Measurements from ENCODE around the gene CCNT1. TPM values are rescaled to one million over a fixed set of nuclear protein-coding genes. Genes with fewer than 3 reads are reported as not detected.

CCNT1 gene
- total RNA-seq, 1 experiment from 2014 or later = 50.8 TPM

DNA sequence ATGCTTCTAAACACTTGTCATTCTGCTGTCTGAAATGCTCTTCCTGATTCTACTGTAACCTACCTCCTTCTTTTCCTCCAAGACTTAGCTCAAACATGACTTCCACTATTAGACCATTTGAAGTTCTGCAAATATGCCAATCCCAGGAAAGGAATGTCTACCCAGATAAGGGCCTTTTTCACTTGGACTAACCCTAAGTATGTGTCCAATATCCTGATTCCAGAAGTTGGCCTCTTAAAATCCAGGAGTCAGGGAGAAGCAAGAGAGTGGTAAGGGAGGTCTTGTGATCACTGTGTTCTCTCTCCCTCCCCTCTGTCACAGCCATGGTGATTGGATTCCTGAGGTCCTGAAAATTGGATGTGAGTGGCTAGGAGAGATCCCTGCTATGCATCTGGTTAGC lies 42.2 kb upstream of the CCNT1 start:
- no TSS peak for BruUV-seq (replicated peaks)
- H3K27me3 ChIP-seq (ENCODE audit: insufficient read depth, low read depth) = no peaks in the 10 kb centered on the region
- intact Hi-C loops (cut with micrococcal nuclease; ENCODE audit: unreplicated experiment) = no loop called here
- no peak overlapping the region for H3K27ac ChIP-seq
- peaks cover 3% of the 10 kb centered on the region; the same call in 1 of the 2 replicates for H3K4me1 ChIP-seq (replicated peaks; ENCODE audit: insufficient read depth)
- peak in 1 of 2 experiments; percentile 41 for DNase-seq
- no peak overlapping the region for H3K4me2 ChIP-seq
- H3K9me3 ChIP-seq (ENCODE audit: insufficient read depth, low read depth) = no peaks in the 10 kb centered on the region
- no peaks in the 10 kb centered on the region for H3K9me2 ChIP-seq (ENCODE audit: insufficient read depth)
- H3K4me3 ChIP-seq = no peak overlapping the region
- no peaks in the 10 kb centered on the region for H4K20me1 ChIP-seq (ENCODE audit: insufficient read depth)
- no peaks in the 10 kb centered on the region for H3K36me3 ChIP-seq (ENCODE audit: low read depth)
- POLR2A ChIA-PET (ENCODE audit: unreplicated experiment) = no interaction called here
- H2AFZ ChIP-seq = 0 out of 2 replicates have a peak overlapping the region, but pooled peaks have one; percentile 12
- peaks cover under 1% of the 10 kb centered on the region; the same call in 1 of the 2 replicates for H3F3A ChIP-seq (ENCODE audit: insufficient read depth, low read depth)
- no peaks in the 10 kb centered on the region for H3K79me2 ChIP-seq (ENCODE audit: low read depth)
- CTCF ChIA-PET = no interaction called here
- TF ChIP-seq CTCF (conservative IDR thresholded peaks at IDR 0.05) (no peak), EZH2 (IDR thresholded peaks at IDR 0.05; ENCODE audit: low read depth) (no peak)

GRCh38 chr12:48758186-48758585 lies 41.7 kb upstream of the CCNT1 start:
- TF ChIP-seq CTCF (conservative IDR thresholded peaks at IDR 0.05) (no peak), EZH2 (IDR thresholded peaks at IDR 0.05; ENCODE audit: low read depth) (no peak)
- Histone ChIP-seq H2AFZ (0 out of 2 replicates have a peak overlapping the region, but pooled peaks have one; percentile 12), H3F3A (ENCODE audit: insufficient read depth, low read depth) (no peaks in the 10 kb centered on the region; the same call in 1 of the 2 replicates), H3K27me3 (ENCODE audit: insufficient read depth, low read depth) (no peaks in the 10 kb centered on the region), H3K9me3 (ENCODE audit: insufficient read depth, low read depth) (no peaks in the 10 kb centered on the region), H3K27ac (no peak overlapping the region), H3K4me2 (no peak overlapping the region), H3K79me2 (ENCODE audit: low read depth) (no peaks in the 10 kb centered on the region), H3K4me1 (replicated peaks; ENCODE audit: insufficient read depth) (no peaks in the 10 kb centered on the region; the same call in 1 of the 2 replicates), H3K36me3 (ENCODE audit: low read depth) (no peaks in the 10 kb centered on the region), H3K4me3 (no peak overlapping the region), H3K9me2 (ENCODE audit: insufficient read depth) (no peaks in the 10 kb centered on the region), H4K20me1 (ENCODE audit: insufficient read depth) (no peaks in the 10 kb centered on the region)
- CTCF ChIA-PET = no interaction called here
- intact Hi-C loops (cut with micrococcal nuclease; ENCODE audit: unreplicated experiment) = no loop called here
- BruUV-seq (replicated peaks) = no TSS peak
- no peak for DNase-seq
- POLR2A ChIA-PET (ENCODE audit: unreplicated experiment) = no interaction called here

- Histone ChIP-seq H3K4me2 (no peak overlapping the region), H3K27me3 (ENCODE audit: insufficient read depth, low read depth) (no peaks in the 10 kb centered on the region), H3K4me3 (no peak overlapping the region), H3K27ac (no peak overlapping the region), H3K4me1 (replicated peaks; ENCODE audit: insufficient read depth) (0 out of 2 replicates have a peak, but pooled peaks cover 3% of the 10 kb centered on the region), H3K36me3 (ENCODE audit: low read depth) (no peaks in the 10 kb centered on the region), H3F3A (ENCODE audit: insufficient read depth, low read depth) (no peaks in the 10 kb centered on the region; the same call in 1 of the 2 replicates), H3K79me2 (ENCODE audit: low read depth) (no peaks in the 10 kb centered on the region), H4K20me1 (ENCODE audit: insufficient read depth) (no peaks in the 10 kb centered on the region), H3K9me3 (ENCODE audit: insufficient read depth, low read depth) (no peaks in the 10 kb centered on the region), H2AFZ (0 out of 2 replicates have a peak overlapping the region, but pooled peaks have one; percentile 34), H3K9me2 (ENCODE audit: insufficient read depth) (no peaks in the 10 kb centered on the region)
- no peak for TF ChIP-seq EZH2 (IDR thresholded peaks at IDR 0.05; ENCODE audit: low read depth)
- TF ChIP-seq CTCF (conservative IDR thresholded peaks at IDR 0.05) = no peak
- DNase-seq = no peak
- BruUV-seq (replicated peaks) = no TSS peak
- intact Hi-C loops (cut with micrococcal nuclease; ENCODE audit: unreplicated experiment) = loop anchor here (5.0 kb wide), 1 partner anchor 246 kb away; the partner anchor contains the start of gene DDN
- ChIA-PET CTCF (interaction anchor here (0.5 kb wide), 1 partner anchor 70 kb away, joined by 3 read pairs; no protein-coding TSS in a partner anchor), POLR2A (ENCODE audit: unreplicated experiment) (interaction anchor here (0.6 kb wide), 1 partner anchor 44 kb away, joined by 4 read pairs; no protein-coding TSS in a partner anchor)
These were observed 34.4 kb upstream of the CCNT1 start for GRCh38 chr12:48750769-48751356.
